HepG2 (cell line): ENCODE results near the gene CSNK1D. TPM values are rescaled to one million over a fixed set of nuclear protein-coding genes. Genes with fewer than 3 reads are reported as not detected.

ENCODE experiments used
- AGO2 ChIP-seq: fragments of 200-400 bp; formaldehyde crosslinking; optimal IDR thresholded peaks from 2 replicates; pipeline ENCODE3; 2017; ENCODE audit warnings: mild to moderate bottlenecking, low read depth, low read length, moderate library complexity
- ARID3A ChIP-seq: IDR thresholded peaks from 2 replicates; pipeline ENCODE4 v1.6.1; 2012; ENCODE audit warnings: low read depth, low read length, improper control_type of control experiment
- DMTF1 ChIP-seq: sonication (generic); formaldehyde crosslinking; IDR thresholded peaks from 2 replicates; pipeline ENCODE4 v1.4.0; 2020; ENCODE audit warnings: mild to moderate bottlenecking, missing genetic modification reagents
- FOSL2 ChIP-seq: sonication (generic); formaldehyde crosslinking; IDR thresholded peaks from 2 replicates; pipeline ENCODE4 v1.4.0; 2020; ENCODE audit warnings: missing genetic modification reagents
- MED13 ChIP-seq: sonication (generic); formaldehyde crosslinking; IDR thresholded peaks from 2 replicates; pipeline ENCODE4 v1.5.0; 2020; ENCODE audit warnings: missing genetic modification reagents
- ONECUT2 ChIP-seq: sonication (generic); formaldehyde crosslinking; IDR thresholded peaks from 2 replicates; pipeline ENCODE4 v1.4.0; 2020; ENCODE audit warnings: missing genetic modification reagents
- SMAD1 ChIP-seq: sonication (generic); formaldehyde crosslinking; IDR thresholded peaks from 2 replicates; pipeline ENCODE4 v1.4.0; 2020; ENCODE audit warnings: missing genetic modification reagents, low read depth, mild to moderate bottlenecking, borderline replicate concordance
- TERF1 ChIP-seq: sonication (generic); formaldehyde crosslinking; IDR thresholded peaks from 2 replicates; pipeline ENCODE4 v1.8.0; 2022; ENCODE audit warnings: mild to moderate bottlenecking, missing genetic modification reagents, moderate library complexity
- ZMYM2 ChIP-seq: sonication (generic); formaldehyde crosslinking; IDR thresholded peaks from 2 replicates; pipeline ENCODE4 v1.8.0; 2022; ENCODE audit warnings: mild to moderate bottlenecking, missing genetic modification reagents
- ZNF3 ChIP-seq: IDR thresholded peaks from 2 replicates; pipeline ENCODE4 v1.7.0; 2017; ENCODE audit warnings: inconsistent platforms
- ZNF496 ChIP-seq: sonication (generic); formaldehyde crosslinking; IDR thresholded peaks from 2 replicates; pipeline ENCODE4 v1.8.1; 2023; ENCODE audit warnings: mild to moderate bottlenecking, moderate library complexity, missing genetic modification reagents; ENCODE audit not compliant: insufficient replicate concordance
- ZNF570 ChIP-seq: sonication (generic); formaldehyde crosslinking; IDR thresholded peaks from 2 replicates; pipeline ENCODE4 v1.4.0; 2020; ENCODE audit warnings: mild to moderate bottlenecking, missing genetic modification reagents, borderline replicate concordance
- ZUFSP ChIP-seq: sonication (generic); formaldehyde crosslinking; IDR thresholded peaks from 2 replicates; pipeline ENCODE4 v1.9.0; 2021; ENCODE audit warnings: missing genetic modification reagents, mild to moderate bottlenecking, borderline replicate concordance
- polyA plus RNA-seq, 8 experiments: library from polyadenylated mRNA; depleted of rRNA in 3 of 8; stranded (reverse) in 7 of 8; unstranded in 1 of 8; fragments of >200 nt; fragmentation: Illumina TruSeq in 4 of 8; extraction: Trizol in 4 of 8; gene quantifications; 2 replicates each; pipeline versions ENCODE4 v1.2.1 to v1.2.3, GENCODE V29; 2011 to 2016; ENCODE audit warnings: low read depth in 4 of 8, missing spikeins in 1 of 8, mixed read lengths in 1 of 8; ENCODE audit not compliant: insufficient read depth in 1 of 8
- total RNA-seq, 5 experiments: library from RNA; depleted of rRNA; stranded (reverse); fragments of >200 nt; fragmentation: Illumina TruSeq; extraction: Trizol; gene quantifications; 2 replicates each; pipeline ENCODE4 v1.2.3, GENCODE V29; 2016; ENCODE audit warnings: low read depth in 1 of 5
- TF ChIP-seq, protein P1 (sequence below), 2 experiments: sonication (generic) in 1 of 2; formaldehyde crosslinking in 1 of 2; IDR thresholded peaks; 2 replicates each; pipeline versions ENCODE4 v1.6.1 to v1.9.0; 2014 to 2022; ENCODE audit warnings: antibody characterized with exemption in 1 of 2, borderline replicate concordance in 1 of 2, inconsistent platforms in 1 of 2, low read depth in 1 of 2, missing genetic modification reagents in 1 of 2

CSNK1D gene
- total and polyA plus RNA-seq, 2 of the 13 experiments (the other 11 are each of a cell fraction or from before 2014, with no cell fraction given), result 31.5 to 128 TPM

- TF ChIP-seq, protein P1, sequence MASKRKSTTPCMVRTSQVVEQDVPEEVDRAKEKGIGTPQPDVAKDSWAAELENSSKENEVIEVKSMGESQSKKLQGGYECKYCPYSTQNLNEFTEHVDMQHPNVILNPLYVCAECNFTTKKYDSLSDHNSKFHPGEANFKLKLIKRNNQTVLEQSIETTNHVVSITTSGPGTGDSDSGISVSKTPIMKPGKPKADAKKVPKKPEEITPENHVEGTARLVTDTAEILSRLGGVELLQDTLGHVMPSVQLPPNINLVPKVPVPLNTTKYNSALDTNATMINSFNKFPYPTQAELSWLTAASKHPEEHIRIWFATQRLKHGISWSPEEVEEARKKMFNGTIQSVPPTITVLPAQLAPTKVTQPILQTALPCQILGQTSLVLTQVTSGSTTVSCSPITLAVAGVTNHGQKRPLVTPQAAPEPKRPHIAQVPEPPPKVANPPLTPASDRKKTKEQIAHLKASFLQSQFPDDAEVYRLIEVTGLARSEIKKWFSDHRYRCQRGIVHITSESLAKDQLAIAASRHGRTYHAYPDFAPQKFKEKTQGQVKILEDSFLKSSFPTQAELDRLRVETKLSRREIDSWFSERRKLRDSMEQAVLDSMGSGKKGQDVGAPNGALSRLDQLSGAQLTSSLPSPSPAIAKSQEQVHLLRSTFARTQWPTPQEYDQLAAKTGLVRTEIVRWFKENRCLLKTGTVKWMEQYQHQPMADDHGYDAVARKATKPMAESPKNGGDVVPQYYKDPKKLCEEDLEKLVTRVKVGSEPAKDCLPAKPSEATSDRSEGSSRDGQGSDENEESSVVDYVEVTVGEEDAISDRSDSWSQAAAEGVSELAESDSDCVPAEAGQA (IDR thresholded peaks at IDR 0.05; ENCODE audit: low read depth), result peak; percentile 30; the same call in 1 of the 2 replicates
- TF ChIP-seq, protein P1 (CRISPR knock-in tag; IDR thresholded peaks at IDR 0.05; ENCODE audit: borderline replicate concordance), result peak; percentile 98
- TF ChIP-seq ONECUT2 (CRISPR knock-in tag) (no peak), DMTF1 (CRISPR knock-in tag) (0 out of 2 replicates have a peak, but pooled peaks have one; percentile 8), ARID3A (no peak), ZUFSP (CRISPR knock-in tag) (no peak), ZMYM2 (CRISPR knock-in tag) (peak; percentile 85), ZNF3 (CRISPR knock-in tag) (no peak; the same call in 1 of the 2 replicates), ZNF570 (peak; percentile 92; the same call in 1 of the 2 replicates), MED13 (CRISPR knock-in tag) (peak; percentile 96), SMAD1 (CRISPR knock-in tag) (no peak), AGO2 (peak; percentile 67), FOSL2 (no peak; the same call in 1 of the 2 replicates), TERF1 (CRISPR knock-in tag) (no peak), ZNF496 (CRISPR knock-in tag) (no peak)
These were observed 42.7 kb downstream of the CSNK1D start (continued) for GRCh38 chr17:82230609-82231311.
